Effector memory CD4-positive, alpha-beta T cell (primary cell): Measurements from ENCODE around the gene TMEM163.
"Not testable (repeated sequence)": the region's sequence is repeated elsewhere in the genome, so short reads cannot be mapped to it uniquely, and the experiment has no call there.

Experiments used
- DNase-seq, 3 donors: peaks; one replicate each; pipeline ENCODE4 v3.0.0-alpha.2; 2020
- H3K27ac ChIP-seq: 2 replicates; pipeline ENCODE4 v1.7.0; 2013; ENCODE audit warnings: mild to moderate bottlenecking, low read length, moderate library complexity; ENCODE audit not compliant: insufficient read depth, poor library complexity, severe bottlenecking
- H3K27me3 ChIP-seq: replicated peaks from 2 replicates; pipeline ENCODE4 v1.7.0; 2013; ENCODE audit warnings: mild to moderate bottlenecking, low read length; ENCODE audit not compliant: insufficient read depth, control insufficient read depth, poor library complexity, severe bottlenecking
- H3K36me3 ChIP-seq: 2 replicates; pipeline ENCODE4 v1.7.0; 2013; ENCODE audit warnings: mild to moderate bottlenecking, low read length, moderate library complexity; ENCODE audit not compliant: control insufficient read depth, insufficient read depth
- H3K4me1 ChIP-seq: 2 replicates; pipeline ENCODE4 v1.7.0; 2013; ENCODE audit warnings: low read length, mild to moderate bottlenecking; ENCODE audit not compliant: control insufficient read depth, insufficient read depth, poor library complexity, severe bottlenecking
- H3K4me3 ChIP-seq: 2 replicates; pipeline ENCODE4 v1.7.0; 2013; ENCODE audit warnings: low read length, low read depth, mild to moderate bottlenecking; ENCODE audit not compliant: insufficient read depth, poor library complexity, severe bottlenecking
- H3K9me3 ChIP-seq: 2 replicates; pipeline ENCODE4 v1.7.0; 2013; ENCODE audit warnings: mild to moderate bottlenecking, low read length, moderate library complexity; ENCODE audit not compliant: control insufficient read depth

TMEM163 gene

DNA sequence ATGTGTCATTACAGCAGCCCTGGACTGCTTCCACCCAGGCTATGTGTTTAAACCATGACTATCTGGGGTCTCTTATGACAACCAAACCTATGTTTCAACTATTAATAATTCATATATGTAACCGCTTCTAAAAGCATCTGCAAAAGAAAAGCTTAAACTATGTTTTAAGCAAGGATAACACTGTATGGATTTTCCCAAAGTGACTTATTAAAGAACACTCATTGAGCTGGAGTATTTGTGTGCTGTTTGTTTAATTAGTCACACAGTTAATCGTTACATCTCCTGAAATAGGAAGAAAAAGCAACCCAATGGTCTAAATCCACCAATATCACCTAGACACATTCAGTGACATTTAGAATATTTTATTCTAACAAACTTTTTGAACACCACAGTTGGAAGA lies 51.3 kb downstream of the TMEM163 start:
- DNase-seq: no peak
- peaks cover 44% of the 10 kb centered on the region for H3K4me1 ChIP-seq
- no peaks in the 10 kb centered on the region for H3K9me3 ChIP-seq
- H3K4me3 ChIP-seq: no peak overlapping the region
- no peaks in the 10 kb centered on the region for H3K27me3 ChIP-seq
- no peak overlapping the region for H3K27ac ChIP-seq
- H3K36me3 ChIP-seq: no peaks in the 10 kb centered on the region

DNA sequence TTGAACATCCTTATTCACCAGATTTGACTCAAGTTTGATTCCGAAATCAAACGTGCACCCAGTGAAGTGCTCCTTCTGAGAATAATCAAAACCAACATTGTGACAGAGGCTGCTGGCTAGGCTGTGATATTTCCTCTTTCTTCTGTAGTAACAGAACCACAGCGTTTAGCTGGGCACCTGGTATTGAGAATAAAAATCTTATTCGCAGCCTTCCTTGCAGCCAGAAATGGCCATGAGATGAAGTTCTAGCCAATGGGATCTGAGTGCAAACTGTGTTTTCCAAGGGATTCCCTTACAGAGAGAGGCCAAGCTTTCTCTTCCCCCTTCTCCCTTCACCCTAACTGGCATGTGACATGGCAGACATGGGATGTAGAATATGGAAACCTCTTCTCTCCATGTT lies 51.7 kb downstream of the TMEM163 start:
- no peak for DNase-seq
- Histone ChIP-seq H3K4me3 (no peak overlapping the region), H3K4me1 (peaks cover 44% of the 10 kb centered on the region), H3K27me3 (no peaks in the 10 kb centered on the region), H3K36me3 (no peaks in the 10 kb centered on the region), H3K9me3 (no peaks in the 10 kb centered on the region), H3K27ac (no peak overlapping the region)

DNA sequence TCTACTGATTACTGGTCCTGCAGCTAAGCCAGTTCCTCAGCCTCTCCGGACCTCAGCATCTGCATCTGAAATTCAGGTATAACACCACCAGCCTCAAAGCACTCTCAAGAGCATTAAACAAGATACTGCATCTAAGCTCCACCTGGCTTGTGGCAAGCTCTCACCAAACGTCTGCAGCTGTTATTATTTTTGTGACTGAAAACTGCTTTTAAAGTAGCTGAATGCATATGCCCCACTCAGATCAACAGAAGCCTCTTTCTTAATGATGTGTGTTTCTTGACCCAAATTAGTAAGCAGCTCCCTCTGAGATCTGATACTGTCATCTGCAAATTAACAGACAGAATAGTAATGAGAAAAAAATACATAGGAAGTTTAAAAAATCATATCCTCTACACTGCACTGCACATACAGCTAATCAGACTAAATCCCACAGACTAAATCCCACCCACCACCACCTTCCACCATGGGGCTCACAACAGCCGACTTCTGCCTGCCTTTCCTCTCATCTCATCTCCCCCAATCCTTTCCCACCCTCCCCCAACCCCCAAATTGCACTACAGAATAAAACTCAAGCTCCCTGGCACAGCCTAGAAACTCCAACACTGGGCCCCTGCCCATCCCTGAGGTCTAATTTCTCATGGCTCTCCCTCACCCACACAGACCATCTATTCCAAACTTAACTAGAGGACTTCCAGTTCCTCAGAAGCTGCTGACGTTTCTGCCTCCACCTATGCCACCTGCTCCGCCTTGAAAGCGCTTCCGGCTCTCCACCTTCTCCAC lies 52.9 kb downstream of the TMEM163 start:
- H3K9me3 ChIP-seq: no peaks in the 10 kb centered on the region
- H3K27me3 ChIP-seq: no peaks in the 10 kb centered on the region
- DNase-seq: no peak
- no peaks in the 10 kb centered on the region for H3K36me3 ChIP-seq
- no peak overlapping the region for H3K4me3 ChIP-seq
- H3K4me1 ChIP-seq: peaks cover 35% of the 10 kb centered on the region
- H3K27ac ChIP-seq: no peak overlapping the region

DNA sequence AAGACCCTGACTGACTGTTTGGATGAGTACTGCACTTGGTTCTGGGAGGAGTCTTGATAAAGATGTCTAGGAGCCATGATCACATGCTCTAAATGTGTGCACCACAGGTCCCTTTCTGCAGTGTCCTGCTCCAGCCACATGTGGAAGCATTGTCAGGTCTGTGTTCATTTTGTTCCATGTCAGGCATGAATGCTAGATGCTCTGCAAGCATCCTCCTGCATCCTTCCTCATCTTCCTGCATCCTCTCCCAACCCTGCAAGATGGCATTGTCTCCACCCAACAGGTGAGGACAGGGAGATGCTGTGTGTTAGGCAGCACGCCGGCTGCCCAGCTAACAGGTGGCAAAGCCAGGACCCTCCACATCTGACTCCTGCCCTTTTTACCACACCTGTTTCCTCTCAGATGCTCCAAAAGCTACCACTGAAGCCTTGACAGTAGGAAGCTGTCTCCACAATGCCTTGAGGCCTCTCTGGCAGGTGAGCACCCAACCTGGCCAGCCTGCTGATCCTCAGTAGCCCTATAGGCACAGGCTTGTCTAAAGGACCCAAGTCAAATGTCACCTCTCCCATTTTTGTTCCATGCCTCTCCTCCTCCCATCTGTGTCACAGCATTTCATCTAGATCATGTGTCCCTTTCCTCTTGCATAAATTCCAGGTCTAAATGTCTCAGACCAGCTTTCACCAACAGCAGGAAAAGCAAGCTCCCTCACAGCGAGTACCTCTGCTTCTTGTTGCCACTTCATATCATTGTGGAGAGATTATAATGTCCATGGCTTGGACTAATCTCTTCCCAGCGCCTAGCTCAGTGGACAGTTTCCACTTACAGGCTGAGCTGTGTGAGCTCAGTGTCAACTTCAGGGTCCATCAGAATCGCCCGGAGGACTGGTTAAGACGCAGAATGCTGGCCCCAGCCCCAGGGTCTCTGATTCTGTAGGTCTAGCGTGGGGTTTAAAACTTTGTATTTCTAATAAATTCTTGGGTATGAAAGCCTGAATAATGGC lies 55.0 kb downstream of the TMEM163 start:
- no peak overlapping the region for H3K27ac ChIP-seq
- H3K4me3 ChIP-seq: no peak overlapping the region
- no peak for DNase-seq
- no peaks in the 10 kb centered on the region for H3K27me3 ChIP-seq
- H3K36me3 ChIP-seq: no peaks in the 10 kb centered on the region
- peaks cover 15% of the 10 kb centered on the region for H3K4me1 ChIP-seq
- no peaks in the 10 kb centered on the region for H3K9me3 ChIP-seq

DNA sequence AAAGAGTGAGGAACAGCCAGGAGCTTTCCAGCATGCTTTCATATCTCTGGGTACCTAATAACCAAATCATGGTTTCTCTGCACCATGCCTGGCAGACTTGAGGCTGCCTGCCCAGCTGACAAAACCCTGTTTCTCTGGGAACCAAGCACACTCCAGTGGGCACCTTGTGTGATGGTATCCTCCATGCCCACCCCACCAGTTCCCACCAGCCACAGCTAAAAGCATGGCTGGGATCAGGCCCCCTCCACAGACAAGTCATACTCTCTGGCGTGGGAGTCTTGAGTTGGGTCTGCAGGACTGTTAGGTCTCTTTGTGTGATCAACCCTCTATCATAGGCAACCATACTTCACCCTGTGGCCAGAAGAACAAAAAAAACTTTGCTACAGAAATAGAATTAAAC lies 56.0 kb downstream of the TMEM163 start:
- no peaks in the 10 kb centered on the region for H3K9me3 ChIP-seq
- DNase-seq: no peak
- no peaks in the 10 kb centered on the region for H3K36me3 ChIP-seq
- H3K27ac ChIP-seq: no peak overlapping the region
- H3K4me1 ChIP-seq: peaks cover 5% of the 10 kb centered on the region
- H3K4me3 ChIP-seq: no peak overlapping the region
- no peaks in the 10 kb centered on the region for H3K27me3 ChIP-seq

DNA sequence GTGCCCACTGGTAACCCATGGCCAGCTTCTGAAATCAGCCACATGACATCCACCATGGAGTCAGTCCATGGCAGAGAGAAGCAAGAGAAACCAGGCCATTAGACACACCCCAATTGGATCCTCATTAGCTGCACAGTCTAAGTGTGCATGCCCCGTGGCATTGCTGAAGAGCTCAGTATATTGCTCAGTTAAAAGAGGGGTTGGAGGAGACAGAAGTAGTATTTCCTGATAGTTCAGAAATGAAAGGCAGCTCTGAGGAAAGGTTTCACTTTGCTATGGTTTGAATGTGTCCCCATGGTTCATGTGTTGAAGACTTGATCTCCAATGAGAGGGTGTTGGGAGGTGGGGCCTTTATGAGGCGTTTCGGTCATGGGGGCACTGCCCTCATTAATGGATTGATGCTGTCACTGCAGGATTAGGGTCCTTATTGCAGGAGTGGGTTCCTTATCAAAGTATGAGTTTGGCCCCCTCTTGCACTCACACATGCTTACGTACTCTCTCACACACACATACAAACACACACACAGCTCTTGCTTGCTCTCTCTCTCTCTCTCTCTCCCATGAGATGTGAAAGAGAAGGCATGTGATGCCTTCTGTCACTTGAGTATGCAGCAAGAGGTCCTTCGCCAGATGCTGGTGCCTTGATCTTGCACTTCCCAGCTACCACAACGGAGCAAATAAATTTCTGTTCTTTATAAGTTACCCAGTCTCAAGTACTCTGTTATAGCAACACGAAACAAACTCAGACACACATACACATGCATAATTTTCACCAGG lies 58.0 kb downstream of the TMEM163 start:
- Histone ChIP-seq H3K27me3 (no peaks in the 10 kb centered on the region), H3K36me3 (no peaks in the 10 kb centered on the region), H3K4me3 (no peak overlapping the region), H3K9me3 (no peaks in the 10 kb centered on the region), H3K27ac (no peak overlapping the region), H3K4me1 (no peaks in the 10 kb centered on the region)
- no peak for DNase-seq

DNA sequence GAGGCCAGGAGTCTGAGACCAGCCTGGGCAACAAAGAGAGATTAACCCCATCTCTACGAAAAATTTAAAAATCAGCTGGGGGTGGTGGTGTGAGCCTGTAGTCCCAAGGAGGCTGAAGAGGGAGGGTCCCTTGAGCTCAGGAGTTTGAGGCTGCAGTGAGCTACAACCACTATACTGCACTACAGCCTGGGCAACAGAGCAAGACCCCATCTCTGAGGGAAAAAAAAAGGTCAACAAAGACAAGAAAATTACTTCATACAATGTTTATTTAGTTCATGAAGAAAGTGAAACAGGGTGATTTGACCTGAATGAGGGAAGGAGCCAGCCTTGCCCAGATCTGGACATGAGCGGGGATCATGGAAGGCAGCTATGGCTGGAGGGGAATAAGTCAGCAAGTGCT lies 59.1 kb downstream of the TMEM163 start:
- no peak for DNase-seq
- no peak overlapping the region for H3K4me3 ChIP-seq
- H3K4me1 ChIP-seq: no peaks in the 10 kb centered on the region
- no peaks in the 10 kb centered on the region for H3K36me3 ChIP-seq
- H3K27ac ChIP-seq: no peak overlapping the region
- no peaks in the 10 kb centered on the region for H3K27me3 ChIP-seq
- H3K9me3 ChIP-seq: no peaks in the 10 kb centered on the region

DNA sequence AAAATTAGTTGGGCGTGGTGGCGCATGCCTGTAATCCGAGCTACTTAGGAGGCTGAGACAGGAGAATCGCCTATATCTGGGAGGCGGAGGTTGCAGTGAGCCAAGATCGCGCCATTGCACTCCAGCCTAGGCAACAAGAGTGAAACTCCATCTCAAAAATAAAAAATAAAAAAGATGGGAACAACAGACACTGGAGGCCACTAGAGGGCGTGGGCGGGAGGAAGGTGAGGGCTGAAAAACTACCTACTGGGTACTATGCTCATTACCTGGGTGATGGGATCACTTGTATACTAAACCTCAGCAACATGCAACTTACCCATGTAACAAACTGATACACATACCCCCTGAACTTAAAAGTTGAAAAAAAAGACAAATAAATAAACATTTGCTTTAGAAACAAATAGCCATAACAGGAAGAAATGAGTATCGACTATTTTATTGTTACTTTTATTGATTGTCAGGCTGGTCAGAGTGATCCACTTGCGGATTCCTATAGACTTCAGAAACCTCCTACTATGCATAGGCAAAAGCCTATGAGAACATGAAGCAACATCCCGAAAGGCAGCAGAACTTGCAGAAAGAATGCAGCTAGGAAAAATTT lies 61.0 kb downstream of the TMEM163 start:
- H3K36me3 ChIP-seq: no peaks in the 10 kb centered on the region
- H3K4me1 ChIP-seq: no peaks in the 10 kb centered on the region
- H3K4me3 ChIP-seq: no peak overlapping the region
- no peaks in the 10 kb centered on the region for H3K27me3 ChIP-seq
- no peak for DNase-seq
- no peak overlapping the region for H3K27ac ChIP-seq
- no peaks in the 10 kb centered on the region for H3K9me3 ChIP-seq

DNA sequence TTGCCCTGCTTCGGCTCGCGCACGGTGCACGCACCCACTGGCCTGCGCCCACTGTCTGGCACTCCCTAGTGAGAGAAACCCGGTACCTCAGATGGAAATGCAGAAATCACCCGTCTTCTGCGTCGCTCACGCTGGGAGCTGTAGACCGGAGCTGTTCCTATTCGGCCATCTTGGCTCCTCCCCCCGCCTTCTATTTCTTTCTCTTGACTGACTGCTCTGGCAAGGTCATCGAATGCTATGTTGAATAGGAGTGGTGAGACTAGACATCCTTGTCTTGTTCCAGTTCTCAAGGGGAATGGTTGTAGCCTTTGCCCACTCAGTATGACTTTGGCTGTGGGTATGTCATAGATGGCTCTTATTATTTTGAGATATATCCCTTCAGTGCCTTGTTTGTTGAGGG lies 62.4 kb downstream of the TMEM163 start:
- DNase-seq, H3K4me3 ChIP-seq, H3K27me3 ChIP-seq, H3K36me3 ChIP-seq, H3K9me3 ChIP-seq, H3K27ac ChIP-seq, H3K4me1 ChIP-seq: not testable (repeated sequence)
